ENCODE results near the gene TRPM6. TPM values are rescaled to one million over a fixed set of nuclear protein-coding genes. Genes with fewer than 3 reads are reported as not detected.

TRPM6 gene
- total RNA-seq, 1 donor from 2014 or later: 1.7 TPM

DNA sequence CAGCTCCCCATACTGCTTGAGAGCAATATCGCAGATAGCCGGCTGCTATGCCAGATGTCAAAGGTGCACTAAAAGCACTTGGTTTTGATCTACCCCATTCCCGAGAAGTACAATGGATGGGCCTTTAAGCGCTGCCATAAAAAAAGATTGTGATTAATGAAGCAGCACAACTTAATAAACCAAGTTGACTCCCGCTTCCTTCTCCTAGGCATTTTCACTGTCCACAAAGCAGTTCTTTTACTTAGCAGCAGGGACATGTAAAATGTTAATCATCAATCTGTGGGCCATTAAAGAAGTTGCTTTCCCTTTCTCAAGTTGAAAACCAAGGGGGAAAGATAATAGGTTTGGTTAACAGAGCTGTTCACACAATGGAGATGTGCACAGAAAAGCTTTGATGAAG is 176.4 kb downstream of the TRPM6 start:
- Mint-ChIP-seq H3K27ac (ENCODE audit: unreplicated experiment) (no peak overlapping the region), H3K9me3 (ENCODE audit: unreplicated experiment) (no peaks in the 10 kb centered on the region), H3K36me3 (ENCODE audit: unreplicated experiment) (no peaks in the 10 kb centered on the region), H3K27me3 (ENCODE audit: unreplicated experiment) (no peaks in the 10 kb centered on the region), H3K4me3 (ENCODE audit: unreplicated experiment) (no peak overlapping the region), H3K4me1 (ENCODE audit: low read depth, unreplicated experiment) (no peaks in the 10 kb centered on the region)
- TF ChIP-seq, protein P1, sequence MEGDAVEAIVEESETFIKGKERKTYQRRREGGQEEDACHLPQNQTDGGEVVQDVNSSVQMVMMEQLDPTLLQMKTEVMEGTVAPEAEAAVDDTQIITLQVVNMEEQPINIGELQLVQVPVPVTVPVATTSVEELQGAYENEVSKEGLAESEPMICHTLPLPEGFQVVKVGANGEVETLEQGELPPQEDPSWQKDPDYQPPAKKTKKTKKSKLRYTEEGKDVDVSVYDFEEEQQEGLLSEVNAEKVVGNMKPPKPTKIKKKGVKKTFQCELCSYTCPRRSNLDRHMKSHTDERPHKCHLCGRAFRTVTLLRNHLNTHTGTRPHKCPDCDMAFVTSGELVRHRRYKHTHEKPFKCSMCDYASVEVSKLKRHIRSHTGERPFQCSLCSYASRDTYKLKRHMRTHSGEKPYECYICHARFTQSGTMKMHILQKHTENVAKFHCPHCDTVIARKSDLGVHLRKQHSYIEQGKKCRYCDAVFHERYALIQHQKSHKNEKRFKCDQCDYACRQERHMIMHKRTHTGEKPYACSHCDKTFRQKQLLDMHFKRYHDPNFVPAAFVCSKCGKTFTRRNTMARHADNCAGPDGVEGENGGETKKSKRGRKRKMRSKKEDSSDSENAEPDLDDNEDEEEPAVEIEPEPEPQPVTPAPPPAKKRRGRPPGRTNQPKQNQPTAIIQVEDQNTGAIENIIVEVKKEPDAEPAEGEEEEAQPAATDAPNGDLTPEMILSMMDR (IDR thresholded peaks at IDR 0.05; ENCODE audit: partially characterized antibody, unreplicated experiment): no peak
- DNase-seq: no peak

DNA sequence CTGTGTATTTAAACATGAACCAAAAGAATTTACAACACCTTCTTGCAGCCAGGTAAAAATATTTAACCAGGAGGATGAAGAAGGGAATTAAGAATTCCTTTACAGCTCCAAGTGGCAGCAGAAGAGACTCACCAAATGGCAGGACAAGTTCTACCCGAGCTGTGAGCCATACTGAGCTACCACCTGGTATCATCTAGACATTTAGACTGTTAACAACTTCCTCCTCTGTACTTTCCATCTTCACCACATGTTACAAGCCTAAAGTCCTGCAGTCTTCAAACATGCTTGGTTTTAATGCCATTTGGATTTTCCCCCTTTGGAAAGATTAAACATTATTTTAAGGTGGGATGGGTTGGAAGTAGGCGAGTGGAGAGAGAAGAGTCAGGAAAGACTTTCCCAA is 190.2 kb downstream of the TRPM6 start:
- TF ChIP-seq, protein P1 (IDR thresholded peaks at IDR 0.05; ENCODE audit: partially characterized antibody, unreplicated experiment): no peak
- Mint-ChIP-seq H3K4me1 (ENCODE audit: low read depth, unreplicated experiment) (no peaks in the 10 kb centered on the region), H3K27me3 (ENCODE audit: unreplicated experiment) (no peaks in the 10 kb centered on the region), H3K4me3 (ENCODE audit: unreplicated experiment) (no peak overlapping the region), H3K9me3 (ENCODE audit: unreplicated experiment) (no peaks in the 10 kb centered on the region), H3K36me3 (ENCODE audit: unreplicated experiment) (no peaks in the 10 kb centered on the region), H3K27ac (ENCODE audit: unreplicated experiment) (no peak overlapping the region)
- DNase-seq: no peak

DNA sequence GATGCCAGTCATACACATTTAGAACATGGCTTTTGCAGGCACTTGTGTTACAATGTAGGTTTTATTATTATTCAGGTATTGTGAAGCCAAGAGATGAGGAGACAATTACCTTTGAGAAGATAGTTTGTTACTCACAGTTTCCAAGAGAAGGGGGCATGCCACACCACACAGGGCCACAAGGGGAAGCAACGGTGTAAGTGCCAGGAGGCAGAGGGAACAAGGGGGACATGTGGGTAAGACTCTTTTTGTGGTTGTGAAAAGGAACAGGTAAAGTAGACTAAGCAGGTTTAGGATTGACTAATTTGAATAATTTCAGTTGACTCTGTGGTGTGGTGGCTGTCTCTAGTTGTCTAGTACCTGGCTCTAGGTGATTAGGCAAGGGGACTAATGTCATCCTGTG is 191.2 kb downstream of the TRPM6 start:
- Mint-ChIP-seq H3K9me3 (ENCODE audit: unreplicated experiment) (no peaks in the 10 kb centered on the region), H3K36me3 (ENCODE audit: unreplicated experiment) (no peaks in the 10 kb centered on the region), H3K4me3 (ENCODE audit: unreplicated experiment) (no peak overlapping the region), H3K4me1 (ENCODE audit: low read depth, unreplicated experiment) (no peaks in the 10 kb centered on the region), H3K27ac (ENCODE audit: unreplicated experiment) (no peak overlapping the region), H3K27me3 (ENCODE audit: unreplicated experiment) (no peaks in the 10 kb centered on the region)
- DNase-seq: no peak
- TF ChIP-seq, protein P1 (IDR thresholded peaks at IDR 0.05; ENCODE audit: partially characterized antibody, unreplicated experiment): peak; percentile 30

DNA sequence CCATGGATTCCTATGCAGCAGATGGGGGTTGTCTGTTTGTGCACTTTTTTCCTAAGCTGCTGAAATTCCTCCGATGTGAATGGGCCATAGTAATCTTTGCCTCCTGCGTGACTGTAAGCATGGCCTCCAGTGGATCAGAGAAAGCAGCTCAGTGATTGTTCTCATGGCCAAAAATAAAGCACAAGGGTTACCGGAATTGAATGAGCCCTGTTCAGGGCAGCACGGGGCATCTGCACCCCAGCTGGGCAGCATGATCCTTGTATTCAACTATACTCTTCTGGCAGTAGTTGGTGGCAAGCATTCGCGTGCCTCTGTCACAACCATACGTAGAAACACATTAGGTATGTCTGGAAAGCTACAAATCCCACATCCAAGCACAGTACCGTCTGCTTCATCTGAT is 196.7 kb downstream of the TRPM6 start:
- no peaks in the 10 kb centered on the region for H3K9me3 Mint-ChIP-seq (ENCODE audit: unreplicated experiment)
- H3K27me3 Mint-ChIP-seq (ENCODE audit: unreplicated experiment): no peaks in the 10 kb centered on the region
- no peak for DNase-seq
- H3K27ac Mint-ChIP-seq (ENCODE audit: unreplicated experiment): no peak overlapping the region
- no peak overlapping the region for H3K4me3 Mint-ChIP-seq (ENCODE audit: unreplicated experiment)
- no peaks in the 10 kb centered on the region for H3K36me3 Mint-ChIP-seq (ENCODE audit: unreplicated experiment)
- TF ChIP-seq, protein P1 (IDR thresholded peaks at IDR 0.05; ENCODE audit: partially characterized antibody, unreplicated experiment): no peak
- peaks cover 8% of the 10 kb centered on the region for H3K4me1 Mint-ChIP-seq (ENCODE audit: low read depth, unreplicated experiment)

DNA sequence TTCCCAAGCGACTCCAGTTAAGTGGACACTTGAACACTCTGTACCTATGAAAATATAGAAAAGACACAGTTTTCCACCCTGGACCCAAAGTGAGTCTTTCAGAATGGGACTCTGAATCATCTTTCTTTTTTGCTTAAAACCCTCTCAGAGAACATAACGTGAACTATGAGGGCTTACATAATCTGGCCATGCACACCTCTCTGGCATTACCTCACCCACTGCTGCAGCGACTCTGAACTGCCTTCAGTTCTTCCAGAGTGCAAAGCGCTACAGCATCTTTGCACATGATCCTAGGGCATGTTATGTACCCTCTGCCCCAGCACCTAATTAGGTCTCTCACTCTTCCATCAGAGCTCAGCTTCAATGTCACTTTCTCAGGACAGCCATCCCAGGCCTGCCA is 204.4 kb downstream of the TRPM6 start:
- TF ChIP-seq, protein P1 (IDR thresholded peaks at IDR 0.05; ENCODE audit: partially characterized antibody, unreplicated experiment): no peak
- Mint-ChIP-seq H3K27me3 (ENCODE audit: unreplicated experiment) (no peaks in the 10 kb centered on the region), H3K4me1 (ENCODE audit: low read depth, unreplicated experiment) (no peaks in the 10 kb centered on the region), H3K4me3 (ENCODE audit: unreplicated experiment) (no peak overlapping the region), H3K36me3 (ENCODE audit: unreplicated experiment) (no peaks in the 10 kb centered on the region), H3K9me3 (ENCODE audit: unreplicated experiment) (no peaks in the 10 kb centered on the region), H3K27ac (ENCODE audit: unreplicated experiment) (no peak overlapping the region)
- DNase-seq: no peak

All from glutamatergic neuron (in vitro differentiated cells).